ENCODE measurements around the gene YEATS2. TPM values are rescaled to one million over a fixed set of nuclear protein-coding genes. Genes with fewer than 3 reads are reported as not detected.

Gene YEATS2
- total and polyA plus RNA-seq, 2 experiments from 2014 or later = 15.2 to 72.8 TPM

DNA sequence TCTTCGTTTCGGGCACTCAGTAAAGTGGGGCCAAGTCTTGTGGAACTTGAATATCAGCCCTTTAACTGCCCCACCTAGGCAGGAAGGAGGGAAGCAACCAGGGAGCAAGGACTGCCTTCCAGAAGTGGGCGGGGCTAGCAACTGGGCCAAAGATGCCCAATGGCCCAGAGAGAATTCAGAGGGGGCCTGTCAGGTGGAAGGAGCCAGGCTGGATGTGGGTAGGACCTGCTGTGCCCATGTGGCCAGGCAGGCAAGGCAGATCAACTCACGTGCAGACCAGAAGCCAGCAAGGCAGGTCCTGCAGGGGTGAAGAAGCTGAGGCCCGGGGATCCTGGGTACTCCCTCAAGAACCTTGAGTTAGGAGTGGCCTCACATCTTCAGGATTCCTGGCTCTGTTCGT is 122.2 kb downstream of the YEATS2 start:
- H3K27ac ChIP-seq (ENCODE audit: low read depth) = no peak overlapping the region
- Mint-ChIP-seq H3K4me1 (peaks cover 18% of the 10 kb centered on the region), H3K27me3 (ENCODE audit: insufficient read depth, low read depth, poor library complexity) (peaks cover 26% of the 10 kb centered on the region), H3K36me3 (ENCODE audit: low read depth) (peaks cover 16% of the 10 kb centered on the region), H3K4me3 (no peak overlapping the region; the same call in 2 of the 3 replicates), H3K27ac (no peak overlapping the region), H3K9me3 (no peaks in the 10 kb centered on the region)
- no peaks in the 10 kb centered on the region for H3K36me3 ChIP-seq (ENCODE audit: insufficient read depth)
- no peaks in the 10 kb centered on the region for H3K79me2 ChIP-seq (replicated peaks; ENCODE audit: insufficient read depth)
- peaks cover 2% of the 10 kb centered on the region for H4K20me1 ChIP-seq (replicated peaks; ENCODE audit: insufficient read depth)
- peaks cover 13% of the 10 kb centered on the region for H3K27me3 ChIP-seq (ENCODE audit: insufficient read depth)
- H3K4me3 ChIP-seq = no peak overlapping the region
- peak; percentile 6 for ATAC-seq
- H3K9me2 ChIP-seq (ENCODE audit: insufficient read depth) = no peaks in the 10 kb centered on the region
- DNase-seq (ENCODE audit: low spot score) = peak; percentile 35
- TF ChIP-seq POLR2AphosphoS5 (IDR thresholded peaks at IDR 0.05; ENCODE audit: low read depth) (no peak), CREB1 (CRISPR knock-in tag; IDR thresholded peaks at IDR 0.05; ENCODE audit: low read depth) (no peak), ZNF114 (CRISPR knock-in tag; IDR thresholded peaks at IDR 0.05) (no peak), EZH2phosphoT487 (IDR thresholded peaks at IDR 0.05; ENCODE audit: unreplicated experiment) (no peak), ZNF331 (CRISPR knock-in tag; IDR thresholded peaks at IDR 0.05; ENCODE audit: low read depth) (no peak), NANOG (IDR thresholded peaks at IDR 0.05; ENCODE audit: borderline replicate concordance) (no peak)
- H3K4me2 ChIP-seq = no peak overlapping the region
- H3F3A ChIP-seq (replicated peaks; ENCODE audit: low read depth) = no peaks in the 10 kb centered on the region; the same call in 1 of the 2 replicates
- peaks cover 6% of the 10 kb centered on the region for H3K4me1 ChIP-seq (ENCODE audit: insufficient read depth)
- H2AFZ ChIP-seq = no peak overlapping the region

DNA sequence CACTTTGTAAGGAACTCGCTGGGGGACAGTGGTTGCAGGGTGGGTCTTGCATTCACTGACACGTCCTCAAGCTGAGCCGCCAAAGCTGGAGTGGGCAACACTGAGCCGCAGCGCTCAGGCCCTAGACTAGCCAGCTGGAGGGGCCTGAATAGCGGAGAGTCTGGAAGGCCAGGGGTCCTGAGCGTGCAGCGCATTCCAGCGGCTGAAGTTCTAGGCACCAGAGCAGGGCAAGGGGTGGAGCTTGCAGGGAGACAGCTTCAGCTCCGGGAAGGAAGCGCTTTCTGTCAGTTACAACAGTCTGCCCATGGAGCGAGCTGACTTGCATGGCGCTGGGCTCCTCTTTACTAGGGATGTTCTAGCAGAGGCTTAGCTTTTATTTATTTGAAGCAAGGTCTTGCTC is 125.0 kb downstream of the YEATS2 start:
- H3K4me2 ChIP-seq = no peak overlapping the region
- H3K36me3 Mint-ChIP-seq (ENCODE audit: low read depth) = peaks cover 7% of the 10 kb centered on the region; the same call in 2 of the 3 replicates
- no peaks in the 10 kb centered on the region for H3K79me2 ChIP-seq (replicated peaks; ENCODE audit: insufficient read depth)
- H3K27me3 Mint-ChIP-seq (ENCODE audit: insufficient read depth, low read depth, poor library complexity) = peaks cover 22% of the 10 kb centered on the region
- peaks cover 15% of the 10 kb centered on the region for H3F3A ChIP-seq (replicated peaks; ENCODE audit: low read depth)
- H2AFZ ChIP-seq = no peak overlapping the region
- no peak overlapping the region; the same call in 1 of the 2 replicates for H3K27ac Mint-ChIP-seq
- H3K4me1 ChIP-seq (ENCODE audit: insufficient read depth) = peaks cover 6% of the 10 kb centered on the region
- TF ChIP-seq ZNF331 (CRISPR knock-in tag; IDR thresholded peaks at IDR 0.05; ENCODE audit: low read depth) = no peak
- no peak for TF ChIP-seq NANOG (IDR thresholded peaks at IDR 0.05; ENCODE audit: borderline replicate concordance)
- TF ChIP-seq EZH2 (IDR thresholded peaks at IDR 0.05; ENCODE audit: low read depth, unreplicated experiment) = no peak
- TF ChIP-seq, protein P1, sequence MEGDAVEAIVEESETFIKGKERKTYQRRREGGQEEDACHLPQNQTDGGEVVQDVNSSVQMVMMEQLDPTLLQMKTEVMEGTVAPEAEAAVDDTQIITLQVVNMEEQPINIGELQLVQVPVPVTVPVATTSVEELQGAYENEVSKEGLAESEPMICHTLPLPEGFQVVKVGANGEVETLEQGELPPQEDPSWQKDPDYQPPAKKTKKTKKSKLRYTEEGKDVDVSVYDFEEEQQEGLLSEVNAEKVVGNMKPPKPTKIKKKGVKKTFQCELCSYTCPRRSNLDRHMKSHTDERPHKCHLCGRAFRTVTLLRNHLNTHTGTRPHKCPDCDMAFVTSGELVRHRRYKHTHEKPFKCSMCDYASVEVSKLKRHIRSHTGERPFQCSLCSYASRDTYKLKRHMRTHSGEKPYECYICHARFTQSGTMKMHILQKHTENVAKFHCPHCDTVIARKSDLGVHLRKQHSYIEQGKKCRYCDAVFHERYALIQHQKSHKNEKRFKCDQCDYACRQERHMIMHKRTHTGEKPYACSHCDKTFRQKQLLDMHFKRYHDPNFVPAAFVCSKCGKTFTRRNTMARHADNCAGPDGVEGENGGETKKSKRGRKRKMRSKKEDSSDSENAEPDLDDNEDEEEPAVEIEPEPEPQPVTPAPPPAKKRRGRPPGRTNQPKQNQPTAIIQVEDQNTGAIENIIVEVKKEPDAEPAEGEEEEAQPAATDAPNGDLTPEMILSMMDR (conservative IDR thresholded peaks at IDR 0.05; ENCODE audit: low read depth in 2 of 2) = no peak
- TF ChIP-seq, protein P2, sequence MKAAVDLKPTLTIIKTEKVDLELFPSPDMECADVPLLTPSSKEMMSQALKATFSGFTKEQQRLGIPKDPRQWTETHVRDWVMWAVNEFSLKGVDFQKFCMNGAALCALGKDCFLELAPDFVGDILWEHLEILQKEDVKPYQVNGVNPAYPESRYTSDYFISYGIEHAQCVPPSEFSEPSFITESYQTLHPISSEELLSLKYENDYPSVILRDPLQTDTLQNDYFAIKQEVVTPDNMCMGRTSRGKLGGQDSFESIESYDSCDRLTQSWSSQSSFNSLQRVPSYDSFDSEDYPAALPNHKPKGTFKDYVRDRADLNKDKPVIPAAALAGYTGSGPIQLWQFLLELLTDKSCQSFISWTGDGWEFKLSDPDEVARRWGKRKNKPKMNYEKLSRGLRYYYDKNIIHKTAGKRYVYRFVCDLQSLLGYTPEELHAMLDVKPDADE (IDR thresholded peaks at IDR 0.05) = no peak
- H3K9me3 Mint-ChIP-seq = no peaks in the 10 kb centered on the region
- H4K20me1 ChIP-seq (replicated peaks; ENCODE audit: insufficient read depth) = peaks cover 6% of the 10 kb centered on the region
- no peak overlapping the region for H3K4me3 ChIP-seq
- H3K9me2 ChIP-seq (ENCODE audit: insufficient read depth) = no peaks in the 10 kb centered on the region
- no peak overlapping the region for H3K27ac ChIP-seq (ENCODE audit: low read depth)
- peak; percentile 6 for ATAC-seq
- peak; percentile 68 for DNase-seq (ENCODE audit: low spot score)
- H3K27me3 ChIP-seq (ENCODE audit: insufficient read depth) = peaks cover 13% of the 10 kb centered on the region
- peaks cover 35% of the 10 kb centered on the region for H3K4me1 Mint-ChIP-seq
- no peaks in the 10 kb centered on the region for H3K36me3 ChIP-seq (ENCODE audit: insufficient read depth)
- peak overlapping the region; percentile 25; the same call in 1 of the 3 replicates for H3K4me3 Mint-ChIP-seq

Measured in GM23338 (cell line).